Neural cell (in vitro differentiated cells): Measurements from ENCODE around the gene ERICH4.

Experiments used
- EZH2 ChIP-seq: fragments of 200-600, 300-800 bp; shearing (Covaris generic), sonication (generic); IDR thresholded peaks from 2 replicates; pipeline ENCODE4 v1.6.1; 2014; ENCODE audit warnings: antibody characterized with exemption, low read length, borderline replicate concordance, mild to moderate bottlenecking; ENCODE audit not compliant: insufficient read depth, poor library complexity, severe bottlenecking
- POLR2AphosphoS5 ChIP-seq: IDR thresholded peaks from 2 replicates; pipeline ENCODE4 v1.6.1; 2012
- RAD21 ChIP-seq: fragments of 450-650 bp; conservative IDR thresholded peaks from 2 replicates; pipeline ENCODE4 v1.6.1; 2014; ENCODE audit warnings: antibody characterized with exemption, mild to moderate bottlenecking, moderate library complexity
- SMC3 ChIP-seq: fragments of 450-650 bp; conservative IDR thresholded peaks from 2 replicates; pipeline ENCODE4 v1.6.1; 2014; ENCODE audit warnings: antibody characterized with exemption, mild to moderate bottlenecking, moderate library complexity; ENCODE audit not compliant: poor library complexity
- TF ChIP-seq, protein P1 (sequence below): fragments of 450-650 bp; IDR thresholded peaks from 2 replicates; pipeline ENCODE4 v1.5.1; 2014; ENCODE audit warnings: antibody characterized with exemption, mild to moderate bottlenecking, moderate library complexity; ENCODE audit not compliant: poor library complexity, severe bottlenecking

DNA sequence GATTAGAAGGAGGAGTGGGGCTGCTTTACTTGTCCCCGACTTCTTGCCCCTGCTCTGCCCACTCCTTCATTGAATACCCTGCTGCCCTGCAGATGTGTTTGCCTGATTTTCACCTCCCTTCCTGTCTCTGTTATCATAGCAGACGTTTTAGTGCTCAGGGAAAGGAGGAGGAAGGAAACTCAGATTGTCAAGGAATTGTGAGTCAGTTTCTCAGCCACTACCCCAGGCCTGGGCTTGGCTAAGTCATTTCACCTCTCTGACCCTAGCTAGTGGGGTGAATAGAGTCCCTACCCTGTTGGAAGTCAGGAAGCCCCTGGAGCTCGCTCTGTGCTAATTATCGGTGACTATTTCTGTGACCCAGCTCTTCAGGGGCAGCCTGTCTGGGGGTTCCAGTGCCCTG, 41.5 kb upstream of the ERICH4 start:
- TF ChIP-seq, protein P1, sequence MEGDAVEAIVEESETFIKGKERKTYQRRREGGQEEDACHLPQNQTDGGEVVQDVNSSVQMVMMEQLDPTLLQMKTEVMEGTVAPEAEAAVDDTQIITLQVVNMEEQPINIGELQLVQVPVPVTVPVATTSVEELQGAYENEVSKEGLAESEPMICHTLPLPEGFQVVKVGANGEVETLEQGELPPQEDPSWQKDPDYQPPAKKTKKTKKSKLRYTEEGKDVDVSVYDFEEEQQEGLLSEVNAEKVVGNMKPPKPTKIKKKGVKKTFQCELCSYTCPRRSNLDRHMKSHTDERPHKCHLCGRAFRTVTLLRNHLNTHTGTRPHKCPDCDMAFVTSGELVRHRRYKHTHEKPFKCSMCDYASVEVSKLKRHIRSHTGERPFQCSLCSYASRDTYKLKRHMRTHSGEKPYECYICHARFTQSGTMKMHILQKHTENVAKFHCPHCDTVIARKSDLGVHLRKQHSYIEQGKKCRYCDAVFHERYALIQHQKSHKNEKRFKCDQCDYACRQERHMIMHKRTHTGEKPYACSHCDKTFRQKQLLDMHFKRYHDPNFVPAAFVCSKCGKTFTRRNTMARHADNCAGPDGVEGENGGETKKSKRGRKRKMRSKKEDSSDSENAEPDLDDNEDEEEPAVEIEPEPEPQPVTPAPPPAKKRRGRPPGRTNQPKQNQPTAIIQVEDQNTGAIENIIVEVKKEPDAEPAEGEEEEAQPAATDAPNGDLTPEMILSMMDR: no peak
- TF ChIP-seq POLR2AphosphoS5: no peak
- no peak for TF ChIP-seq EZH2
- TF ChIP-seq SMC3: no peak
- TF ChIP-seq RAD21: no peak
